Measurements from ENCODE around the gene G6PC2. TPM values are rescaled to one million over a fixed set of nuclear protein-coding genes. Genes with fewer than 3 reads are reported as not detected.

G6PC2 gene
- total and polyA plus RNA-seq, 2 donors from 2014 or later = not detected

DNA sequence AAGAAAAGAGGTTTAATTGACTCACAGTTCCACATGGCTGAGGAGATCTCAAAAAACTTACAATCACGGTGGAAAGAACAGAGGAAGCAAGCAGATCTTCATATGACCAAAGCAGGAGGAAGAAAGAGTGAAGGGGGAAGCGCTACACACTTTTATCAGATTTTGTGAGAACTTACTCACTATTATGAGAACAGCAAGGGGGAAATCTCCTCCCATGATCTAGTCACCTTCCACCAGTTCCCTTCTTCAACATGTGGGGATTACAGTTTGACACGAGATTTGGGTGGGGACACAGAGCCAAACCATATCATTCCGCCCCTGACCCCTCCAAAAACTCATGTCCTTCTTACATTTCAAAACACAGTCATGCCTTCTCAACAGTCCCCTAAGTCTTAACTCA lies 54.2 kb downstream of the G6PC2 start:
- FAIRE-seq = no peak
- DNase-seq = no peak
- peaks cover 0 to 3% (median 0%) of the 10 kb centered on the region in 3 donors for H3K9me3 ChIP-seq (ENCODE audit: control insufficient read depth in 2 of 3, insufficient read depth in 1 of 3, low read length in 3 of 3)
- H3K27me3 ChIP-seq (ENCODE audit: control insufficient read depth, insufficient read depth, low read length) = no peaks in the 10 kb centered on the region
- no peaks in the 10 kb centered on the region for H3K36me3 ChIP-seq (ENCODE audit: control insufficient read depth in 2 of 3, insufficient read depth in 3 of 3, low read length in 3 of 3)
- H3K9ac ChIP-seq (ENCODE audit: low read length in 3 of 3) = no peak overlapping the region
- TF ChIP-seq, protein P1, sequence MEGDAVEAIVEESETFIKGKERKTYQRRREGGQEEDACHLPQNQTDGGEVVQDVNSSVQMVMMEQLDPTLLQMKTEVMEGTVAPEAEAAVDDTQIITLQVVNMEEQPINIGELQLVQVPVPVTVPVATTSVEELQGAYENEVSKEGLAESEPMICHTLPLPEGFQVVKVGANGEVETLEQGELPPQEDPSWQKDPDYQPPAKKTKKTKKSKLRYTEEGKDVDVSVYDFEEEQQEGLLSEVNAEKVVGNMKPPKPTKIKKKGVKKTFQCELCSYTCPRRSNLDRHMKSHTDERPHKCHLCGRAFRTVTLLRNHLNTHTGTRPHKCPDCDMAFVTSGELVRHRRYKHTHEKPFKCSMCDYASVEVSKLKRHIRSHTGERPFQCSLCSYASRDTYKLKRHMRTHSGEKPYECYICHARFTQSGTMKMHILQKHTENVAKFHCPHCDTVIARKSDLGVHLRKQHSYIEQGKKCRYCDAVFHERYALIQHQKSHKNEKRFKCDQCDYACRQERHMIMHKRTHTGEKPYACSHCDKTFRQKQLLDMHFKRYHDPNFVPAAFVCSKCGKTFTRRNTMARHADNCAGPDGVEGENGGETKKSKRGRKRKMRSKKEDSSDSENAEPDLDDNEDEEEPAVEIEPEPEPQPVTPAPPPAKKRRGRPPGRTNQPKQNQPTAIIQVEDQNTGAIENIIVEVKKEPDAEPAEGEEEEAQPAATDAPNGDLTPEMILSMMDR (IDR thresholded peaks at IDR 0.05; ENCODE audit: borderline replicate concordance, extremely low read depth, insufficient read depth) = no peak
- no peak overlapping the region for H3K4me3 ChIP-seq (ENCODE audit: low read length in 3 of 3)
- intact Hi-C loops (cut with DNase I) = no loop called here
- no peaks in the 10 kb centered on the region for H3K4me1 ChIP-seq (ENCODE audit: control insufficient read depth in 2 of 3, insufficient read depth in 2 of 3, low read depth in 1 of 3, low read length in 3 of 3)
- H3K27ac ChIP-seq (ENCODE audit: low read depth in 2 of 2, low read length in 2 of 2) = no peak overlapping the region

- H3K9ac ChIP-seq (ENCODE audit: low read length in 3 of 3) = no peak overlapping the region
- no peak for FAIRE-seq
- intact Hi-C loops (cut with DNase I) = no loop called here
Observed at GRCh38 chr2:168956392-168956791, 55.3 kb downstream of the G6PC2 start.

More at GRCh38 chr2:168956392-168956791, 55.3 kb downstream of the G6PC2 start:
- no peak overlapping the region for H3K4me3 ChIP-seq (ENCODE audit: low read length in 3 of 3)
- H3K9me3 ChIP-seq (ENCODE audit: control insufficient read depth in 2 of 3, insufficient read depth in 1 of 3, low read length in 3 of 3) = peaks cover 0 to 3% (median 0%) of the 10 kb centered on the region in 3 donors
- H3K27me3 ChIP-seq (ENCODE audit: control insufficient read depth, insufficient read depth, low read length) = no peaks in the 10 kb centered on the region
- H3K4me1 ChIP-seq (ENCODE audit: control insufficient read depth in 2 of 3, insufficient read depth in 2 of 3, low read depth in 1 of 3, low read length in 3 of 3) = no peaks in the 10 kb centered on the region
- H3K36me3 ChIP-seq (ENCODE audit: control insufficient read depth in 2 of 3, insufficient read depth in 3 of 3, low read length in 3 of 3) = no peaks in the 10 kb centered on the region
- no peak overlapping the region for H3K27ac ChIP-seq (ENCODE audit: low read depth in 2 of 2, low read length in 2 of 2)
- TF ChIP-seq, protein P1 (IDR thresholded peaks at IDR 0.05; ENCODE audit: borderline replicate concordance, extremely low read depth, insufficient read depth) = no peak
- DNase-seq = no peak

Other genes starting within 250 kb of the G6PC2 start
- 50.2 TPM for gene NOSTRIN, start 98.7 kb upstream of the G6PC2 start, total RNA-seq
- 41.8 TPM for gene NOSTRIN, start 98.7 kb upstream of the G6PC2 start, polyA plus RNA-seq (ENCODE audit: insufficient read depth, low read depth, low replicate concordance)
- gene SPC25, start 10.9 kb upstream of the G6PC2 start, total RNA-seq = 0.79 TPM
- not detected for gene SPC25, start 10.9 kb upstream of the G6PC2 start, polyA plus RNA-seq (ENCODE audit: insufficient read depth, low read depth, low replicate concordance)
- 0.03 TPM for gene ABCB11, start 130.0 kb downstream of the G6PC2 start, total RNA-seq
- gene ABCB11, start 130.0 kb downstream of the G6PC2 start, polyA plus RNA-seq (ENCODE audit: insufficient read depth, low read depth, low replicate concordance) = not detected
- gene DHRS9, start 168.3 kb downstream of the G6PC2 start, total RNA-seq = 2.2 TPM
- gene DHRS9, start 168.3 kb downstream of the G6PC2 start, polyA plus RNA-seq (ENCODE audit: insufficient read depth, low read depth, low replicate concordance) = not detected

All from kidney (tissue), 14 donors.